CD8-positive, alpha-beta memory T cell (primary cell): Measurements from ENCODE around the gene CDS1. TPM values are rescaled to one million over a fixed set of nuclear protein-coding genes. Genes with fewer than 3 reads are reported as not detected.

Source experiments
- CTCF ChIA-PET: fragments of 350-600 bp; sonication (Branson Sonifier 250); formaldehyde crosslinking; loops from one replicate; lab custom pipeline; 2021; ENCODE audit warnings: antibody characterized with exemption; lab: Charles Lee
- POLR2A ChIA-PET: fragments of 350-600 bp; sonication (Branson Sonifier 250); formaldehyde crosslinking; loops from one replicate; lab custom pipeline; 2021; ENCODE audit warnings: antibody characterized with exemption; lab: Charles Lee
- DNase-seq, 5 donors: peaks; one replicate each; pipeline versions ENCODE4 v3.0.0 to v3.0.0-alpha.2; 2020 to 2022; ENCODE audit warnings: mixed read lengths in 1 of 5
- H3K27ac ChIP-seq: one replicate; pipeline ENCODE4 v1.7.0; 2013; ENCODE audit warnings: low read depth, mild to moderate bottlenecking, low read length, moderate library complexity
- H3K27me3 ChIP-seq: 2 replicates; pipeline ENCODE4 v1.7.0; 2013; ENCODE audit warnings: low read length, mild to moderate bottlenecking; ENCODE audit not compliant: insufficient read depth, poor library complexity, severe bottlenecking
- H3K36me3 ChIP-seq: 2 replicates; pipeline ENCODE4 v1.7.0; 2013; ENCODE audit warnings: mild to moderate bottlenecking, low read length, moderate library complexity; ENCODE audit not compliant: insufficient read depth
- H3K4me1 ChIP-seq: 2 replicates; pipeline ENCODE4 v1.7.0; 2013; ENCODE audit warnings: mild to moderate bottlenecking, low read length, moderate library complexity; ENCODE audit not compliant: insufficient read depth
- H3K4me3 ChIP-seq: 2 replicates; pipeline ENCODE4 v1.7.0; 2013; ENCODE audit warnings: mild to moderate bottlenecking, low read length
- H3K9me3 ChIP-seq: 2 replicates; pipeline ENCODE4 v1.7.0; 2013; ENCODE audit warnings: mild to moderate bottlenecking, low read length
- H3K27ac Mint-ChIP-seq, 8 donors: one replicate each; pipeline ENCODE4 v1.8.0; 2020 to 2021; ENCODE audit warnings: mixed read lengths in 8 of 8, mild to moderate bottlenecking in 6 of 8, inconsistent platforms in 3 of 8, moderate library complexity in 3 of 8
- H3K27me3 Mint-ChIP-seq, 2 donors: one replicate each; pipeline ENCODE4 v1.8.0; 2020 to 2021; ENCODE audit warnings: mixed read lengths in 2 of 2, mild to moderate bottlenecking in 1 of 2, moderate library complexity in 1 of 2
- H3K36me3 Mint-ChIP-seq, 3 donors: one replicate each; pipeline ENCODE4 v1.8.0; 2020 to 2021; ENCODE audit warnings: mixed read lengths in 3 of 3, inconsistent platforms in 1 of 3, mild to moderate bottlenecking in 1 of 3
- H3K4me1 Mint-ChIP-seq, 3 donors: one replicate each; pipeline ENCODE4 v1.8.0; 2020 to 2021; ENCODE audit warnings: mixed read lengths in 3 of 3, inconsistent platforms in 1 of 3, mild to moderate bottlenecking in 1 of 3
- H3K4me3 Mint-ChIP-seq, 7 donors: one replicate each; pipeline ENCODE4 v1.8.0; 2020 to 2021; ENCODE audit warnings: mixed read lengths in 7 of 7, mild to moderate bottlenecking in 6 of 7, moderate library complexity in 4 of 7, inconsistent platforms in 2 of 7
- H3K9me3 Mint-ChIP-seq, 5 donors: one replicate each; pipeline ENCODE4 v1.8.0; 2020 to 2022; ENCODE audit warnings: mixed read lengths in 5 of 5, mild to moderate bottlenecking in 3 of 5, moderate library complexity in 2 of 5, inconsistent platforms in 1 of 5
- polyA plus RNA-seq: library from polyadenylated mRNA; unstranded; fragments of 300-500 nt; fragmentation: Illumina TruSeq; gene quantifications from one replicate; pipeline ENCODE4 v1.2.3, GENCODE V29; 2021
- total RNA-seq, 2 experiments: library from RNA; stranded (reverse); gene quantifications; one replicate each; pipeline ENCODE4 v1.2.3, GENCODE V29; 2021

Gene CDS1
- total and polyA plus RNA-seq, 3 experiments from 2014 or later: 0.20 to 0.44 (median 0.28) TPM

GRCh38 chr4:84644087-84644486, 61.2 kb downstream of the CDS1 start:
- Histone ChIP-seq H3K27me3 (no peaks in the 10 kb centered on the region), H3K27ac (no peak overlapping the region), H3K4me3 (no peak overlapping the region), H3K9me3 (no peaks in the 10 kb centered on the region), H3K4me1 (no peaks in the 10 kb centered on the region), H3K36me3 (no peaks in the 10 kb centered on the region)
- CTCF ChIA-PET: no interaction called here
- Mint-ChIP-seq H3K4me3 (no peak overlapping the region), H3K36me3 (peaks cover 0 to 2% (median 0%) of the 10 kb centered on the region in 3 donors), H3K27me3 (peaks cover 0 to 1% of the 10 kb centered on the region in 2 donors), H3K27ac (no peak overlapping the region), H3K4me1 (no peaks in the 10 kb centered on the region), H3K9me3 (no peaks in the 10 kb centered on the region)
- no peak for DNase-seq
- POLR2A ChIA-PET: no interaction called here

DNA sequence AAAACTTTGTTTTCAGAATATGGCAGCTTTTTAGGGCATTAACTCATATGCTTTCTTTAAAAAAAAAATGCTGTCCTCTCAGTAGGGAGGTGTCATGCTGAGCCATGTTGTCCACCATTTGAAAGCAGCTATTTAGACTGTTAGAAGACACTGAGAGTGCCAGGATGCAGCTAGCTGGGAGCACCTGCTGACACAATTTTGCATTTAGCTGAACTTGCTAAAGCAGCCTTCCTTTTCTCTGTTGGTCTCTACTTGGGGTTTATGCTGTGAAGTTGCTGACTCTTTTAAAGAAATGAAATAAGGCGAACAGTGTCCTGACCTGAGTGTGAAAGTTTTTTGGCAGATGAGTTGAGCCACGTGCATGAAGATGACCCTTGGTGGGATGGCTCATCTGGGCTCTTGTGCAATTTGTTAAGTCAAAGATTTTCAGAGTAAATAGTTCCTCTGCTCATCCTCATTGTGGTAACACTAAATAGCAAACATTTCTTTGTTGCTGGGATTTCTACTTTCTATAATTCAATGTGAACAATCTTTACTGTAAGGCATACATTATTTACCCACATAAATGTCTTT, 64.5 kb downstream of the CDS1 start:
- CTCF ChIA-PET: no interaction called here
- no peaks in the 10 kb centered on the region for H3K9me3 Mint-ChIP-seq
- peaks cover 0 to 1% of the 10 kb centered on the region in 2 donors for H3K27me3 Mint-ChIP-seq
- no peak overlapping the region for H3K4me3 ChIP-seq
- H3K4me1 ChIP-seq: no peaks in the 10 kb centered on the region
- peaks cover 0 to 2% (median 0%) of the 10 kb centered on the region in 3 donors for H3K36me3 Mint-ChIP-seq
- POLR2A ChIA-PET: no interaction called here
- H3K36me3 ChIP-seq: no peaks in the 10 kb centered on the region
- H3K27ac ChIP-seq: no peak overlapping the region
- no peak for DNase-seq
- H3K9me3 ChIP-seq: no peaks in the 10 kb centered on the region
- H3K27me3 ChIP-seq: no peaks in the 10 kb centered on the region
- H3K4me3 Mint-ChIP-seq: no peak overlapping the region
- H3K27ac Mint-ChIP-seq: no peak overlapping the region
- H3K4me1 Mint-ChIP-seq: no peaks in the 10 kb centered on the region

- CTCF ChIA-PET: no interaction called here
- Mint-ChIP-seq H3K4me3 (no peak overlapping the region), H3K27ac (no peak overlapping the region), H3K36me3 (peaks cover 0 to 2% (median 0%) of the 10 kb centered on the region in 3 donors), H3K27me3 (peaks cover 0 to 1% of the 10 kb centered on the region in 2 donors), H3K9me3 (no peaks in the 10 kb centered on the region), H3K4me1 (no peaks in the 10 kb centered on the region)
- no peak for DNase-seq
- no peaks in the 10 kb centered on the region for H3K9me3 ChIP-seq
- no peaks in the 10 kb centered on the region for H3K4me1 ChIP-seq
- no peaks in the 10 kb centered on the region for H3K27me3 ChIP-seq
- no peaks in the 10 kb centered on the region for H3K36me3 ChIP-seq
- no peak overlapping the region for H3K27ac ChIP-seq
- POLR2A ChIA-PET: no interaction called here
- no peak overlapping the region for H3K4me3 ChIP-seq
These were observed 65.3 kb downstream of the CDS1 start for GRCh38 chr4:84648178-84648577.

DNA sequence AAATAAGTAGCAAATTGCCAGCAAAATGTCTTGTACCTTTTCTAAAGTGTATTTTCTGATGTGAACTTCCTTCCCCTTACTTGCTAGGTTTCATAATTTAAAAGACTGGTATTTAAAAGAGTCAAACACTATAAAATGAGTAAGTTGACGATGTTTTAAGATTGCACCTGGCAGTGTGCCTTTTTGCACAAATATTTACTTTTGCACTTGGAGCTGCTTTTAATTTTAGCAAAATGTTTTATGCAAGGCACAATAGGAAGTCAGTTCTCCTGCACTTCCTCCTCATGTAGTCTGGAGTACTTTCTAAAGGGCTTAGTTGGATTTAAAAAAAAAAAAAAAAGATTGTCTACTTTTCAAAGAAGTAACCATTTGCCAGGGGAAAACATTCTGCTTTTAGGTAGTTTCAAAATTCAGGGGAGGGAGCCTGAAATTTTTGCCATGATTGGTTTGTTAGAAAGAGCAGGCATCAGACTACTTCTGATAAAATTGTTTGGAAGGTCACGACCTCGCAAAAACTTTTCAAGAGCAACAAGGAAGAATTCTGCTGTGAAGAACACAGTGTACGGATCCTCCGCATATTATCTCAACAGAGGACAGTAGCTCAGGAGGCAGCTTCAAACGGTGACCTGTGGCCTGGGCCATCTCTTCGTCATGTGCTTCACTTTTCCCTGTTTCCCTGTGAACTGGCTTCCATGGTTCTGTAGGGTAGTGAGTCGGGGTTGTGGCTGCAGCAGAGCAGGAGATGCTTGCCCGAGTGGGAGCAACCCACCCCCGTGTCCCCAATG, 66.1 kb downstream of the CDS1 start:
- no peaks in the 10 kb centered on the region for H3K36me3 ChIP-seq
- no peak overlapping the region for H3K4me3 ChIP-seq
- H3K27ac Mint-ChIP-seq: no peak overlapping the region
- H3K9me3 Mint-ChIP-seq: no peaks in the 10 kb centered on the region
- no peaks in the 10 kb centered on the region for H3K4me1 Mint-ChIP-seq
- CTCF ChIA-PET: no interaction called here
- H3K4me3 Mint-ChIP-seq: no peak overlapping the region
- H3K4me1 ChIP-seq: no peaks in the 10 kb centered on the region
- no peaks in the 10 kb centered on the region for H3K27me3 ChIP-seq
- no peak for DNase-seq
- H3K27me3 Mint-ChIP-seq: peaks cover 0 to 1% of the 10 kb centered on the region in 2 donors
- no peak overlapping the region for H3K27ac ChIP-seq
- H3K9me3 ChIP-seq: no peaks in the 10 kb centered on the region
- peaks cover 0 to 2% (median 0%) of the 10 kb centered on the region in 3 donors for H3K36me3 Mint-ChIP-seq
- POLR2A ChIA-PET: no interaction called here

GRCh38 chr4:84651499-84651898, 68.6 kb downstream of the CDS1 start:
- Histone ChIP-seq H3K4me3 (no peak overlapping the region), H3K27ac (no peak overlapping the region), H3K27me3 (no peaks in the 10 kb centered on the region), H3K36me3 (no peaks in the 10 kb centered on the region), H3K4me1 (no peaks in the 10 kb centered on the region), H3K9me3 (no peaks in the 10 kb centered on the region)
- Mint-ChIP-seq H3K27me3 (peaks cover 0 to 1% of the 10 kb centered on the region in 2 donors), H3K4me3 (no peak overlapping the region), H3K36me3 (peaks cover 0 to 2% (median 1%) of the 10 kb centered on the region in 3 donors), H3K4me1 (no peaks in the 10 kb centered on the region), H3K9me3 (peaks cover 0 to 5% (median under 1%) of the 10 kb centered on the region in 5 donors), H3K27ac (no peak overlapping the region)
- DNase-seq: no peak
- POLR2A ChIA-PET: no interaction called here
- CTCF ChIA-PET: no interaction called here

GRCh38 chr4:84652478-84652877, 69.6 kb downstream of the CDS1 start:
- Mint-ChIP-seq H3K27me3 (peaks cover 0 to 1% of the 10 kb centered on the region in 2 donors), H3K4me1 (no peaks in the 10 kb centered on the region), H3K27ac (no peak overlapping the region), H3K36me3 (peaks cover 0 to 4% (median 2%) of the 10 kb centered on the region in 3 donors), H3K4me3 (no peak overlapping the region), H3K9me3 (peaks cover 0 to 7% (median 3%) of the 10 kb centered on the region in 5 donors)
- Histone ChIP-seq H3K36me3 (no peaks in the 10 kb centered on the region), H3K27ac (no peak overlapping the region), H3K4me1 (no peaks in the 10 kb centered on the region), H3K27me3 (no peaks in the 10 kb centered on the region), H3K9me3 (no peaks in the 10 kb centered on the region), H3K4me3 (no peak overlapping the region)
- CTCF ChIA-PET: no interaction called here
- POLR2A ChIA-PET: no interaction called here
- no peak for DNase-seq

GRCh38 chr4:84660606-84661005, 77.7 kb downstream of the CDS1 start:
- peaks cover 0 to 1% of the 10 kb centered on the region in 2 donors for H3K27me3 Mint-ChIP-seq

GRCh38 chr4:84661191-84661939, 78.4 kb downstream of the CDS1 start:
- Histone ChIP-seq H3K4me3 (no peak overlapping the region), H3K27ac (no peak overlapping the region), H3K4me1 (no peaks in the 10 kb centered on the region), H3K27me3 (no peaks in the 10 kb centered on the region), H3K36me3 (no peaks in the 10 kb centered on the region), H3K9me3 (no peaks in the 10 kb centered on the region)
- no peak overlapping the region for H3K4me3 Mint-ChIP-seq
- peaks cover 0 to 3% (median 0%) of the 10 kb centered on the region in 3 donors for H3K36me3 Mint-ChIP-seq
- ChIA-PET POLR2A (no interaction called here), CTCF (no interaction called here)
- H3K27ac Mint-ChIP-seq: no peak overlapping the region
- peaks cover 0 to 1% of the 10 kb centered on the region in 2 donors for H3K27me3 Mint-ChIP-seq
- H3K4me1 Mint-ChIP-seq: no peaks in the 10 kb centered on the region
- peaks cover under 1 to 6% (median 4%) of the 10 kb centered on the region in 5 donors for H3K9me3 Mint-ChIP-seq
- DNase-seq: no peak

More at GRCh38 chr4:84660606-84661005, 77.7 kb downstream of the CDS1 start:
- CTCF ChIA-PET: no interaction called here
- H3K4me1 Mint-ChIP-seq: no peaks in the 10 kb centered on the region
- no peak overlapping the region for H3K4me3 Mint-ChIP-seq
- peaks cover 0 to 9% (median 4%) of the 10 kb centered on the region in 5 donors for H3K9me3 Mint-ChIP-seq
- no peaks in the 10 kb centered on the region for H3K9me3 ChIP-seq
- no peaks in the 10 kb centered on the region for H3K4me1 ChIP-seq
- no peak overlapping the region for H3K27ac Mint-ChIP-seq
- POLR2A ChIA-PET: no interaction called here
- no peak for DNase-seq
- no peak overlapping the region for H3K4me3 ChIP-seq
- H3K36me3 ChIP-seq: no peaks in the 10 kb centered on the region
- H3K27ac ChIP-seq: no peak overlapping the region
- peaks cover 0 to 4% (median 0%) of the 10 kb centered on the region in 3 donors for H3K36me3 Mint-ChIP-seq
- H3K27me3 ChIP-seq: no peaks in the 10 kb centered on the region
